OCI-LY1 (cell line): ENCODE measurements around the gene AGXT2.

Source experiments
- H2AFZ ChIP-seq: fragments of 200-600 bp; sonication (generic), shearing (Covaris generic); 2 replicates; pipeline ENCODE4 v1.6.0; 2014; ENCODE audit warnings: antibody characterized with exemption, mild to moderate bottlenecking, low read length
- H3F3A ChIP-seq: fragments of 200-600 bp; sonication (generic), shearing (Covaris generic); 2 replicates; pipeline ENCODE4 v1.6.0; 2014; ENCODE audit warnings: mild to moderate bottlenecking, antibody characterized with exemption, low read length, moderate library complexity; ENCODE audit not compliant: insufficient read depth
- H3K27ac ChIP-seq: fragments of 200-600 bp; sonication (generic); 2 replicates; pipeline ENCODE4 v1.5.1; 2014; ENCODE audit warnings: low read length, mixed run types, mild to moderate bottlenecking, low read depth; ENCODE audit not compliant: poor library complexity, severe bottlenecking
- H3K27me3 ChIP-seq: fragments of 200-600 bp; sonication (generic); 2 replicates; pipeline ENCODE4 v1.6.0; 2014; ENCODE audit warnings: antibody characterized with exemption, mild to moderate bottlenecking, low read length, moderate library complexity; ENCODE audit not compliant: insufficient read depth
- H3K36me3 ChIP-seq: fragments of 200-600 bp; sonication (generic); 2 replicates; pipeline ENCODE4 v1.6.1; 2014; ENCODE audit warnings: mild to moderate bottlenecking, antibody characterized with exemption, low read length, moderate library complexity, mixed read lengths; ENCODE audit not compliant: insufficient read depth
- H3K4me1 ChIP-seq: fragments of 200-600 bp; sonication (generic); 2 replicates; pipeline ENCODE4 v1.5.1; 2014; ENCODE audit warnings: mild to moderate bottlenecking, low read length, moderate library complexity; ENCODE audit not compliant: insufficient read depth, severe bottlenecking
- H3K4me2 ChIP-seq: fragments of 200-600 bp; sonication (generic), shearing (Covaris generic); 2 replicates; pipeline ENCODE4 v1.6.1; 2014; ENCODE audit warnings: low read length
- H3K4me3 ChIP-seq: fragments of 200-600 bp; sonication (generic); 2 replicates; pipeline ENCODE4 v1.5.1; 2014; ENCODE audit warnings: low read length, low read depth, mild to moderate bottlenecking, mixed read lengths; ENCODE audit not compliant: poor library complexity, severe bottlenecking
- H3K79me2 ChIP-seq: fragments of 200-600 bp; shearing (Covaris generic); 2 replicates; pipeline ENCODE4 v1.6.1; 2016; ENCODE audit warnings: mixed run types, low read length, mixed read lengths; ENCODE audit not compliant: insufficient read depth
- H3K9ac ChIP-seq: fragments of 200-600 bp; sonication (generic), shearing (Covaris generic); 2 replicates; pipeline ENCODE4 v1.6.1; 2014; ENCODE audit warnings: mild to moderate bottlenecking, low read length, mixed read lengths
- H3K9me2 ChIP-seq: fragments of 200-600 bp; sonication (generic), shearing (Covaris generic); 2 replicates; pipeline ENCODE4 v1.6.1; 2014; ENCODE audit warnings: low read depth, mild to moderate bottlenecking, low read length, mixed read lengths
- H3K9me3 ChIP-seq: fragments of 200-600 bp; shearing (Covaris generic); 2 replicates; pipeline ENCODE4 v1.6.1; 2014; ENCODE audit warnings: low read length, mixed read lengths
- H4K20me1 ChIP-seq: fragments of 200-600 bp; sonication (generic), shearing (Covaris generic); 2 replicates; pipeline ENCODE4 v1.6.0; 2016; ENCODE audit warnings: mild to moderate bottlenecking, low read length; ENCODE audit not compliant: insufficient read depth
- CTCF ChIP-seq: fragments of 200-600 bp; sonication (generic), shearing (Covaris generic); IDR thresholded peaks from 2 replicates; pipeline ENCODE4 v1.5.1; 2017; ENCODE audit warnings: mild to moderate bottlenecking, antibody characterized with exemption, low read length, moderate library complexity, mixed read lengths
- EZH2 ChIP-seq: fragments of 200-600 bp; sonication (generic), shearing (Covaris generic); IDR thresholded peaks from 2 replicates; pipeline ENCODE4 v1.8.0; 2017; ENCODE audit warnings: borderline replicate concordance, mixed run types, mild to moderate bottlenecking, antibody characterized with exemption, low read length, moderate library complexity, mixed read lengths

Gene AGXT2

GRCh38 chr5:35073160-35073559, 25.4 kb upstream of the AGXT2 start:
- no peak overlapping the region for H2AFZ ChIP-seq
- H3K4me3 ChIP-seq: no peak overlapping the region
- H3K4me1 ChIP-seq: no peaks in the 10 kb centered on the region
- H3K4me2 ChIP-seq: no peak overlapping the region
- H4K20me1 ChIP-seq: no peaks in the 10 kb centered on the region
- no peaks in the 10 kb centered on the region for H3K9me2 ChIP-seq
- H3K36me3 ChIP-seq: no peaks in the 10 kb centered on the region
- H3F3A ChIP-seq: no peaks in the 10 kb centered on the region
- no peaks in the 10 kb centered on the region for H3K27me3 ChIP-seq
- TF ChIP-seq EZH2: no peak
- TF ChIP-seq CTCF: no peak
- no peak overlapping the region for H3K9ac ChIP-seq
- H3K79me2 ChIP-seq: no peaks in the 10 kb centered on the region
- H3K9me3 ChIP-seq: no peaks in the 10 kb centered on the region
- no peak overlapping the region for H3K27ac ChIP-seq

- no peak overlapping the region for H3K9ac ChIP-seq
- no peak overlapping the region for H3K4me2 ChIP-seq
- H3K36me3 ChIP-seq: no peaks in the 10 kb centered on the region
- H3K27ac ChIP-seq: no peak overlapping the region
- H3K27me3 ChIP-seq: no peaks in the 10 kb centered on the region
- no peak overlapping the region for H3K4me3 ChIP-seq
- H4K20me1 ChIP-seq: no peaks in the 10 kb centered on the region
- H3K9me2 ChIP-seq: no peaks in the 10 kb centered on the region
- H3K79me2 ChIP-seq: no peaks in the 10 kb centered on the region
- no peaks in the 10 kb centered on the region for H3F3A ChIP-seq
- TF ChIP-seq EZH2: no peak
- no peak for TF ChIP-seq CTCF
- no peaks in the 10 kb centered on the region for H3K9me3 ChIP-seq
- no peak overlapping the region for H2AFZ ChIP-seq
- no peaks in the 10 kb centered on the region for H3K4me1 ChIP-seq
Measured at GRCh38 chr5:35069188-35069587, 21.4 kb upstream of the AGXT2 start.

- H3K4me1 ChIP-seq: no peaks in the 10 kb centered on the region
- no peaks in the 10 kb centered on the region for H3K9me3 ChIP-seq
- no peaks in the 10 kb centered on the region for H4K20me1 ChIP-seq
- no peak overlapping the region for H3K9ac ChIP-seq
- no peaks in the 10 kb centered on the region for H3K36me3 ChIP-seq
- no peaks in the 10 kb centered on the region for H3K9me2 ChIP-seq
- TF ChIP-seq CTCF: no peak
- no peak for TF ChIP-seq EZH2
- H3K4me3 ChIP-seq: no peak overlapping the region
- H3K27me3 ChIP-seq: no peaks in the 10 kb centered on the region
- H3K4me2 ChIP-seq: no peak overlapping the region
- H3K27ac ChIP-seq: no peak overlapping the region
- no peaks in the 10 kb centered on the region for H3K79me2 ChIP-seq
- no peaks in the 10 kb centered on the region for H3F3A ChIP-seq
- no peak overlapping the region for H2AFZ ChIP-seq
Measured at GRCh38 chr5:35067985-35068384, 20.2 kb upstream of the AGXT2 start.
